CMK (cell line): Measurements from ENCODE around the gene SMPDL3B.

ENCODE experiments used
- DNase-seq: peaks from one replicate; pipeline ENCODE4 v3.0.0-alpha.2; 2010; ENCODE audit warnings: low read depth

SMPDL3B gene

GRCh38 chr1:27934818-27935549, at the start of gene SMPDL3B:
TSS of gene SMPDL3B (plus strand) at chr1:27935000. CDS start at chr1:27935184, 184 bp downstream.
- peak; percentile 66 for DNase-seq

GRCh38 chr1:27885114-27885528, 49.7 kb upstream of the SMPDL3B start:
- no peak for DNase-seq

GRCh38 chr1:27885621-27886352, 49.0 kb upstream of the SMPDL3B start:
- no peak for DNase-seq

- DNase-seq: no peak
These were observed 48.5 kb upstream of the SMPDL3B start for GRCh38 chr1:27886353-27886679.

GRCh38 chr1:27886744-27887143, 48.1 kb upstream of the SMPDL3B start:
- no peak for DNase-seq

GRCh38 chr1:27887215-27888021, 47.4 kb upstream of the SMPDL3B start:
- no peak for DNase-seq

- DNase-seq: no peak
These were observed 45.3 kb upstream of the SMPDL3B start for GRCh38 chr1:27889506-27889905.

- DNase-seq: no peak
These were observed 43.5 kb upstream of the SMPDL3B start for GRCh38 chr1:27891196-27891889.

GRCh38 chr1:27894521-27894920, 40.3 kb upstream of the SMPDL3B start:
- DNase-seq: no peak

- DNase-seq: no peak
These were observed 28.0 kb upstream of the SMPDL3B start for GRCh38 chr1:27906759-27907158.

GRCh38 chr1:27912429-27912828, 22.4 kb upstream of the SMPDL3B start:
- no peak for DNase-seq

- no peak for DNase-seq
These were observed 19.7 kb upstream of the SMPDL3B start for GRCh38 chr1:27915082-27915575.

GRCh38 chr1:27922272-27922671, 12.5 kb upstream of the SMPDL3B start:
- no peak for DNase-seq

GRCh38 chr1:27928216-27928954, 6.4 kb upstream of the SMPDL3B start:
- DNase-seq: no peak

GRCh38 chr1:27931184-27931583, 3.6 kb upstream of the SMPDL3B start:
- DNase-seq: no peak

GRCh38 chr1:27931759-27932158, 3.0 kb upstream of the SMPDL3B start:
- DNase-seq: no peak

- DNase-seq: no peak
These were observed 921 bp downstream of the SMPDL3B start for GRCh38 chr1:27935721-27936120.

GRCh38 chr1:27936370-27936769, 1.6 kb downstream of the SMPDL3B start:
- no peak for DNase-seq

GRCh38 chr1:27937524-27937836, 2.7 kb downstream of the SMPDL3B start:
- DNase-seq: no peak

GRCh38 chr1:27938488-27938887, 3.7 kb downstream of the SMPDL3B start:
- no peak for DNase-seq

GRCh38 chr1:27940297-27940696, 5.5 kb downstream of the SMPDL3B start:
- DNase-seq: no peak
